ENCODE data around the gene FXYD7.

FXYD7 gene

GRCh38 chr19:35202722-35203688, 60.0 kb downstream of the FXYD7 start:
- no peak for DNase-seq (ENCODE audit: low spot score)

All from LoVo (cell line).